ENCODE data around the gene RGL2.

Gene RGL2

GRCh38 chr6:33248932-33249731, 49.6 kb downstream of the RGL2 start:
- Histone ChIP-seq H3K27ac (ENCODE audit: low read depth, low read length, poor library complexity, severe bottlenecking) (peak overlapping the region; percentile 66), H2AFZ (ENCODE audit: low read length) (no peak overlapping the region), H3K79me2 (ENCODE audit: insufficient read depth, low read length) (no peaks in the 10 kb centered on the region), H3K4me2 (ENCODE audit: low read length) (peak overlapping the region; percentile 93), H3F3A (ENCODE audit: insufficient read depth, low read length) (no peaks in the 10 kb centered on the region), H3K4me3 (ENCODE audit: low read depth, low read length, poor library complexity, severe bottlenecking) (peak overlapping the region; percentile 76), H4K20me1 (ENCODE audit: insufficient read depth, low read length) (no peaks in the 10 kb centered on the region), H3K9me2 (ENCODE audit: low read depth, low read length) (no peaks in the 10 kb centered on the region), H3K9me3 (ENCODE audit: low read length) (no peaks in the 10 kb centered on the region), H3K27me3 (ENCODE audit: insufficient read depth, low read length) (no peaks in the 10 kb centered on the region), H3K36me3 (ENCODE audit: insufficient read depth, low read length) (peaks cover 12% of the 10 kb centered on the region; the same call in 1 of the 2 replicates), H3K9ac (ENCODE audit: low read length) (peak overlapping the region; percentile 90), H3K4me1 (ENCODE audit: insufficient read depth, low read length, severe bottlenecking) (peaks cover 24% of the 10 kb centered on the region)
- TF ChIP-seq EZH2 (IDR thresholded peaks at IDR 0.05; ENCODE audit: borderline replicate concordance, low read length): no peak
- TF ChIP-seq, protein P1, sequence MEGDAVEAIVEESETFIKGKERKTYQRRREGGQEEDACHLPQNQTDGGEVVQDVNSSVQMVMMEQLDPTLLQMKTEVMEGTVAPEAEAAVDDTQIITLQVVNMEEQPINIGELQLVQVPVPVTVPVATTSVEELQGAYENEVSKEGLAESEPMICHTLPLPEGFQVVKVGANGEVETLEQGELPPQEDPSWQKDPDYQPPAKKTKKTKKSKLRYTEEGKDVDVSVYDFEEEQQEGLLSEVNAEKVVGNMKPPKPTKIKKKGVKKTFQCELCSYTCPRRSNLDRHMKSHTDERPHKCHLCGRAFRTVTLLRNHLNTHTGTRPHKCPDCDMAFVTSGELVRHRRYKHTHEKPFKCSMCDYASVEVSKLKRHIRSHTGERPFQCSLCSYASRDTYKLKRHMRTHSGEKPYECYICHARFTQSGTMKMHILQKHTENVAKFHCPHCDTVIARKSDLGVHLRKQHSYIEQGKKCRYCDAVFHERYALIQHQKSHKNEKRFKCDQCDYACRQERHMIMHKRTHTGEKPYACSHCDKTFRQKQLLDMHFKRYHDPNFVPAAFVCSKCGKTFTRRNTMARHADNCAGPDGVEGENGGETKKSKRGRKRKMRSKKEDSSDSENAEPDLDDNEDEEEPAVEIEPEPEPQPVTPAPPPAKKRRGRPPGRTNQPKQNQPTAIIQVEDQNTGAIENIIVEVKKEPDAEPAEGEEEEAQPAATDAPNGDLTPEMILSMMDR (IDR thresholded peaks at IDR 0.05; ENCODE audit: low read length): 0 out of 2 replicates have a peak, but pooled peaks have one; percentile 20

DNA sequence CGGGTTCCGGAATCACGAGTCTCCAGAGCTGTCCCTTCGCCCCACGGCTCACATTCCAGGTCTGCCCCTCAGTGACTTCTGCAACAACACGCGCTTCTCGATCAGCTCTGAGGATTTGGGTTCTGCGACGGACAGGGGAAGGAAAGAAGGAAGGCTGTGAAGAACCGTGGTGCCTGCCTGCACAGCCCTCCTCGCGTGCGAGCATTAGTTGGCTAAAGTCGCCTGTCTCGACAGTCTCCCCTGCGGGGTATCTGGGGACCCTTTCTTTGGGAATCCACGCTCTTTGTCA, 50.2 kb downstream of the RGL2 start:
- no peak for TF ChIP-seq EZH2 (IDR thresholded peaks at IDR 0.05; ENCODE audit: borderline replicate concordance, low read length)
- TF ChIP-seq, protein P1 (IDR thresholded peaks at IDR 0.05; ENCODE audit: low read length): peak; percentile 17; the same call in 1 of the 2 replicates
- Histone ChIP-seq H3K27ac (ENCODE audit: low read depth, low read length, poor library complexity, severe bottlenecking) (peak overlapping the region; percentile 66), H3K36me3 (ENCODE audit: insufficient read depth, low read length) (peaks cover 12% of the 10 kb centered on the region; the same call in 1 of the 2 replicates), H3K9ac (ENCODE audit: low read length) (peak overlapping the region; percentile 68), H3F3A (ENCODE audit: insufficient read depth, low read length) (no peaks in the 10 kb centered on the region), H3K4me3 (ENCODE audit: low read depth, low read length, poor library complexity, severe bottlenecking) (peak overlapping the region; percentile 76), H2AFZ (ENCODE audit: low read length) (no peak overlapping the region), H3K9me2 (ENCODE audit: low read depth, low read length) (no peaks in the 10 kb centered on the region), H3K4me2 (ENCODE audit: low read length) (peak overlapping the region; percentile 93), H4K20me1 (ENCODE audit: insufficient read depth, low read length) (no peaks in the 10 kb centered on the region), H3K79me2 (ENCODE audit: insufficient read depth, low read length) (no peaks in the 10 kb centered on the region), H3K9me3 (ENCODE audit: low read length) (no peaks in the 10 kb centered on the region), H3K4me1 (ENCODE audit: insufficient read depth, low read length, severe bottlenecking) (peaks cover 24% of the 10 kb centered on the region), H3K27me3 (ENCODE audit: insufficient read depth, low read length) (no peaks in the 10 kb centered on the region)

- TF ChIP-seq, protein P1 (IDR thresholded peaks at IDR 0.05; ENCODE audit: low read length): peak; percentile 82
- no peak for TF ChIP-seq EZH2 (IDR thresholded peaks at IDR 0.05; ENCODE audit: borderline replicate concordance, low read length)
- H3K9me2 ChIP-seq (ENCODE audit: low read depth, low read length): no peaks in the 10 kb centered on the region
- H4K20me1 ChIP-seq (ENCODE audit: insufficient read depth, low read length): no peaks in the 10 kb centered on the region
- H3K4me3 ChIP-seq (ENCODE audit: low read depth, low read length, poor library complexity, severe bottlenecking): peak overlapping the region; percentile 76
- H3K36me3 ChIP-seq (ENCODE audit: insufficient read depth, low read length): peaks cover 12% of the 10 kb centered on the region; the same call in 1 of the 2 replicates
- peak overlapping the region; percentile 93 for H3K4me2 ChIP-seq (ENCODE audit: low read length)
- H2AFZ ChIP-seq (ENCODE audit: low read length): no peak overlapping the region
- H3K9ac ChIP-seq (ENCODE audit: low read length): peak overlapping the region; percentile 68; the same call in 1 of the 2 replicates
- no peaks in the 10 kb centered on the region for H3F3A ChIP-seq (ENCODE audit: insufficient read depth, low read length)
- H3K79me2 ChIP-seq (ENCODE audit: insufficient read depth, low read length): no peaks in the 10 kb centered on the region
- peak overlapping the region; percentile 66 for H3K27ac ChIP-seq (ENCODE audit: low read depth, low read length, poor library complexity, severe bottlenecking)
- no peaks in the 10 kb centered on the region for H3K27me3 ChIP-seq (ENCODE audit: insufficient read depth, low read length)
- peaks cover 24% of the 10 kb centered on the region for H3K4me1 ChIP-seq (ENCODE audit: insufficient read depth, low read length, severe bottlenecking)
- no peaks in the 10 kb centered on the region for H3K9me3 ChIP-seq (ENCODE audit: low read length)
Measured at GRCh38 chr6:33247977-33248642, 50.6 kb downstream of the RGL2 start.

All from OCI-LY1 (cell line).